ENCODE data around the gene FOXJ1. TPM values are rescaled to one million over a fixed set of nuclear protein-coding genes. Genes with fewer than 3 reads are reported as not detected.

The FOXJ1 gene
- total and polyA plus RNA-seq, 2 of the 13 experiments (the other 11 are each of a cell fraction or from before 2014, with no cell fraction given) = 0.98 to 1.6 TPM

- TF ChIP-seq ZFP91 (CRISPR knock-in tag; IDR thresholded peaks at IDR 0.05; ENCODE audit: borderline replicate concordance) (no peak), FOXK2 (IDR thresholded peaks at IDR 0.05) (no peak), ZBTB40 (IDR thresholded peaks at IDR 0.05) (no peak), ZBTB40 (CRISPR knock-in tag; IDR thresholded peaks at IDR 0.05) (no peak), ZNF280D (CRISPR knock-in tag; IDR thresholded peaks at IDR 0.05) (no peak), ZNF841 (CRISPR knock-in tag; IDR thresholded peaks at IDR 0.05; ENCODE audit: borderline replicate concordance) (no peak), ELK4 (CRISPR knock-in tag; IDR thresholded peaks at IDR 0.05; ENCODE audit: borderline replicate concordance) (no peak), MEIS2 (CRISPR knock-in tag; IDR thresholded peaks at IDR 0.05) (no peak), ZNF251 (CRISPR knock-in tag; IDR thresholded peaks at IDR 0.05) (no peak), ZNF740 (CRISPR knock-in tag; IDR thresholded peaks at IDR 0.05) (no peak), SMAD3 (CRISPR knock-in tag; IDR thresholded peaks at IDR 0.05) (no peak), RFX3 (CRISPR knock-in tag; IDR thresholded peaks at IDR 0.05) (no peak), ZNF615 (CRISPR knock-in tag; IDR thresholded peaks at IDR 0.05; ENCODE audit: borderline replicate concordance) (no peak), SP1 (IDR thresholded peaks at IDR 0.05) (no peak), SP1 (CRISPR knock-in tag; IDR thresholded peaks at IDR 0.05) (no peak)
Measured at GRCh38 chr17:76142585-76143041, 1.6 kb upstream of the FOXJ1 start (continued).
